Sigmoid colon (tissue), 4 donors: ENCODE results near the gene LDLRAD4.

Source experiments
- CTCF ChIP-seq, 4 experiments: fragments of 450-650 bp in 3 of 4; fragments of 200-600 bp in 1 of 4; IDR thresholded peaks; one replicate each; pipeline ENCODE4 v1.5.1; 2016 to 2019; ENCODE audit warnings: antibody characterized with exemption in 4 of 4, mild to moderate bottlenecking in 3 of 4, moderate library complexity in 2 of 4
- EP300 ChIP-seq, 4 donors: sonication (generic); formaldehyde crosslinking; IDR thresholded peaks; one replicate each; pipeline ENCODE4 v1.6.1; 2017; ENCODE audit warnings: antibody characterized with exemption in 4 of 4
- POLR2A ChIP-seq, 2 donors: fragments of 450-650 bp; IDR thresholded peaks; one replicate each; pipeline ENCODE4 v1.6.1; 2016; ENCODE audit warnings: antibody characterized with exemption in 2 of 2, mild to moderate bottlenecking in 2 of 2, moderate library complexity in 2 of 2
- POLR2AphosphoS5 ChIP-seq, 4 donors: sonication (generic); formaldehyde crosslinking; IDR thresholded peaks; one replicate each; pipeline ENCODE4 v1.6.1; 2017; ENCODE audit warnings: antibody characterized with exemption in 4 of 4

DNA sequence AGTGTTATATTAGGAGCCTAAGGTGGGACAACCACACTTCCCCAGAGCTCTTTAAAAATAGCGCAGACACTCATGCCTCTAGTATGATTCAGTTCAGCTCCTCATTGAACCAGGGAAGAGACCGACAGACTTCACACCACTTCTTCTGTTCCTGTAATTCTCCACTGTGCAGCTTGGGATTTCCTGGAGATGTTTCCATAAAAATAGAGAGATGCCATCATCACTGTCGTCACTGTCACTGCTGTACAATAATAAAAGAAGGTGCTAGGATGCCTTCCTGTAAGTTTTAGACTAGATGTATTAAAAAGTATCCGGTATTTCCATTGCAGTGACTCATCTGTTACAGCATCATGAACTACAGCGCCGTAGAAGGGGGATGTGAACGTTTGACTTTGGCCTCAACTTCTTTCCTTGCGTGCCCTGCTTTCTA lies 396.9 kb downstream of the LDLRAD4 start:
- no peak for TF ChIP-seq CTCF (IDR thresholded peaks at IDR 0.05)
- TF ChIP-seq POLR2A (IDR thresholded peaks at IDR 0.05), result no peak
- no peak for TF ChIP-seq POLR2AphosphoS5 (IDR thresholded peaks at IDR 0.05)
- peak in 1 of 4 donors; percentile 8 for TF ChIP-seq EP300 (IDR thresholded peaks at IDR 0.05)
